Measurements from ENCODE around the gene TATDN3. TPM values are rescaled to one million over a fixed set of nuclear protein-coding genes. Genes with fewer than 3 reads are reported as not detected.

The TATDN3 gene
- total and polyA plus RNA-seq, 11 donors: 18.2 to 30.3 (median 24.1) TPM

DNA sequence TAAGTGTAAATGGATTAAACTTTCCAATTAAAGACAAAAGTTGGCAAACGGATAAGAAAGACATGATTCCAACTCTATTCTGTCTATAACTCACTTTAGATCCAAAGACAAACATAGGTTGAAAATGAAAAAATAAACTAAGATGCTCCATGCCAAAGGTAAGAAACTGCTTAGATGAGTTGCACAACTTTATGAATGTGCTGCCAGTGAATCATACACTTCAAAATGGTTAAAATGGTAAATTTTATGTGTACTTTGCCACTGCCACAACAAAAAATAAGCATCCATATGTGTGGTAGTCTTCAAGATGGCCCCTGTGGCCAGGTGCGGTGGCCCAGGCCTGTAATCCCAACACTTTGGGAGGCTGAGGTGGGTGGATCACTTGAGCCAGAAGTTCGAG, 45.1 kb upstream of the TATDN3 start:
- DNase-seq (no peak), ATAC-seq (no peak)
- no peak for TF ChIP-seq POLR2A (IDR thresholded peaks at IDR 0.05)
- Histone ChIP-seq H3K27ac (no peak overlapping the region), H3K27me3 (no peaks in the 10 kb centered on the region), H3K9me3 (peaks cover 0 to 7% (median 0%) of the 10 kb centered on the region in 12 donors), H3K4me1 (peaks cover 0 to 20% (median 5%) of the 10 kb centered on the region in 12 donors), H3K4me3 (no peak overlapping the region), H3K36me3 (peaks cover 0 to 2% (median 0%) of the 10 kb centered on the region in 9 donors)
- intact Hi-C loops (cut with DNase I): no loop called here
- WGBS, 4 donors: 96 to 99% (median 98%) methylated on average over 3 of the region's 3 CpGs

DNA sequence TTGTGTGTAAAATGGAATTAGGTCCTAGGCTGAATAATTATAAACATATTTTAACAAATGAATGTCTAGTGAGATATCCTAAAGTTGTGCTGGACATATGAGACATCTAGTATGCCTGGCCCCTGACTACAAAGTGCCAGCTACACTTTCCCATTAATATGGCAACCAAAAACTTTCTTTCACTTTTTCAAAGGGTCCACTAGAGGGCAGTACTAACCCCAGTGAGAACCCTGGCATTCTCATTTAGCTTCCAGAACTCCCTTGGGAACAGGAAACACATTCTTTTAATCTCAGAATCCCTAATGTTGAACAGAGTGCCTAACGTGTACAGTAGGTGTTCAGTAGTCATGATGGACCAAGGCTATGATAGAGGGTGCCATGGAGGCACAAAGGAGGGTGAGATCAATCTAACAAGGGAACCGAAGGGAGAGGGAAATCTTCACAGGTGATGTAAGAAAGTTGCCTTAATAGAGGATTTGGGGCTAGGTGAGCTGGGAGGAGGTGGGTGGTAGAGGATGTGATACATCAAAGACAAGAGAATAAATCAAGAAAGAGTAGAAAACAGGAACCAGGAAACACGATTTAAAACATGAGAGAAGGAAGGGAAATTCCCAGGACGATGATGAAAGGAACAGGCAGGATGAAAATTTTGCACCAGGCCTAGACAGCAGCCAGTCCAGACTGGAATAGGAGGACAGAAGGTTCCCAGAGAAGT, 41.7 kb upstream of the TATDN3 start:
- Histone ChIP-seq H3K27ac (peak overlapping the region in 2 of 12 donors; percentile 9 to 17), H3K4me1 (peaks cover 0 to 54% (median 14%) of the 10 kb centered on the region in 12 donors), H3K9me3 (no peaks in the 10 kb centered on the region)

DNA sequence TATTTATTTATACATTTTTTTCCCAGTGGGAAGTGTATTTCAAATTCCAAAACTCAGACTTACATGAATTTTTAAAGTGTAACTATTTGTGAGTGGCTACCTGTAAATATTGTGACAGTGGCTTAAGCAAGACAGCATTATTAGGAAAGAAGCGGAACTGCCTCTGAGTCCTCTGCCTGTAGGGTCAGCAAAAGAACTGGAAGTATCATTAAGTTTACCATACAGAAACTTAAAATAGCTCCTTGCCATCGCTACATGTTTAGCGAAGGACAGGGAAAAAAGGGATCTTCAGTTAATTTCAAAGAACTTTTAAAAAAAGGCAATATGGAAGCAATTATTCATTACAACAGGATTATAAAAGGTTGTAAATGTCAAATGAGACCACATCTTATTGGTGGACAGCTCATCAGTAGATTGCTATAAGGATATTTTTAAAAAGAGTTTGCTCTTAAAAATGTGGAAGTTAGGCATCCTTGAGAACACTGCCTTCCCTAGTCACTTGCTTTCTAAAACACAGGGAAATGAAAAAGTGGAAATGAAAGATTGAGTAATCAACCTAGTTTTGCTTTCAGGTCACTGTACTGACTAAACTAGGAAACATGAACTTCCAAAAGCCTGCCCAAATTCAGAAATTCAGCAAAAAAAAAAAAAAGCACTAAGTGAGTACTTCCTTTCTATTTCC, 39.3 kb upstream of the TATDN3 start:
- Histone ChIP-seq H3K4me1 (peaks cover 0 to 56% (median 17%) of the 10 kb centered on the region in 12 donors), H3K36me3 (no peaks in the 10 kb centered on the region), H3K4me3 (peak overlapping the region in 3 of 12 donors; percentile 20 to 29 (median 23)), H3K27ac (peak overlapping the region in 2 of 12 donors; percentile 34 to 84), H3K9me3 (no peaks in the 10 kb centered on the region), H3K27me3 (no peaks in the 10 kb centered on the region)
- intact Hi-C loops (cut with DNase I): no loop called here
- no peak for TF ChIP-seq POLR2A (IDR thresholded peaks at IDR 0.05)
- TF ChIP-seq, protein P1, sequence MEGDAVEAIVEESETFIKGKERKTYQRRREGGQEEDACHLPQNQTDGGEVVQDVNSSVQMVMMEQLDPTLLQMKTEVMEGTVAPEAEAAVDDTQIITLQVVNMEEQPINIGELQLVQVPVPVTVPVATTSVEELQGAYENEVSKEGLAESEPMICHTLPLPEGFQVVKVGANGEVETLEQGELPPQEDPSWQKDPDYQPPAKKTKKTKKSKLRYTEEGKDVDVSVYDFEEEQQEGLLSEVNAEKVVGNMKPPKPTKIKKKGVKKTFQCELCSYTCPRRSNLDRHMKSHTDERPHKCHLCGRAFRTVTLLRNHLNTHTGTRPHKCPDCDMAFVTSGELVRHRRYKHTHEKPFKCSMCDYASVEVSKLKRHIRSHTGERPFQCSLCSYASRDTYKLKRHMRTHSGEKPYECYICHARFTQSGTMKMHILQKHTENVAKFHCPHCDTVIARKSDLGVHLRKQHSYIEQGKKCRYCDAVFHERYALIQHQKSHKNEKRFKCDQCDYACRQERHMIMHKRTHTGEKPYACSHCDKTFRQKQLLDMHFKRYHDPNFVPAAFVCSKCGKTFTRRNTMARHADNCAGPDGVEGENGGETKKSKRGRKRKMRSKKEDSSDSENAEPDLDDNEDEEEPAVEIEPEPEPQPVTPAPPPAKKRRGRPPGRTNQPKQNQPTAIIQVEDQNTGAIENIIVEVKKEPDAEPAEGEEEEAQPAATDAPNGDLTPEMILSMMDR (IDR thresholded peaks at IDR 0.05): no peak
- DNase-seq (no peak), ATAC-seq (peak; percentile 41 to 73 (median 66))
- WGBS, 4 donors: 57 to 98% (median 74%) methylated on average over 3 of the region's 3 CpGs

More for the DNA sequence above, 41.7 kb upstream of the TATDN3 start:
- DNase-seq (no peak), ATAC-seq (peak in 1 of 4 donors; percentile 55)
- H3K4me3 ChIP-seq: no peak overlapping the region
- 42 to 55% (median 44%) methylated on average over 4 of the region's 4 CpGs for WGBS, 4 donors
- intact Hi-C loops (cut with DNase I): loop anchor here in 1 of 10 donors (2.0 kb wide), 2 partner anchors 33 to 85 kb away; no protein-coding TSS in a partner anchor
- TF ChIP-seq, protein P1 (IDR thresholded peaks at IDR 0.05): peak; percentile 50 to 79 (median 68)
- no peak for TF ChIP-seq POLR2A (IDR thresholded peaks at IDR 0.05)
- H3K36me3 ChIP-seq: no peaks in the 10 kb centered on the region
- no peaks in the 10 kb centered on the region for H3K27me3 ChIP-seq

DNA sequence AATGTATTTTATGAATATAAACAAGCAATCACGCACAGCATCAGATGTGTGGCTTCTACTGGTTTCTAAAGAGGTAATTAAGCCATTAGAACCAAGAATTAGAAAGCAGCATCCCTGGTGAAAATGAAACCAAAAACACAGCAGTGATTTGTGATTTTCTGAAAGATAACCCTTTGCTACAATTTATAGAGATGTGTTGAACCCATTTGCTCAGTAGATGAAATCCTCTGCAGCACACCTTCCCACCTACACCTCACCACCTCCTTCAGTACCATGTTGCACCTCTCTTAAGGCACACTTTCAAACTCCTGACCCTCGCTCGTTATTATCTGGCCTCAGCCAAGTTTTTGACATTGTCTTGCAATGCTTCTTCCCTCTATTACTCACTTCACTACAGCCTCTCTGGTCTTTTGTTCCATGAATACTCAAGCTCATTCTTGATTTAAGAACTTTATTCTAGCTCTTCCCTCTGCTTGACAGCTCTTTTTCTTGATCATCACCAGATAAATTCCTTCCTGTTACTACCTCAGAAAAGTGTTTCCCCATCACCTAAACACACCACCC, 38.7 kb upstream of the TATDN3 start:
- peak overlapping the region in 4 of 12 donors; percentile 10 to 29 (median 22) for H3K4me3 ChIP-seq
- ATAC-seq: no peak
- peaks cover 0 to 56% (median 17%) of the 10 kb centered on the region in 12 donors for H3K4me1 ChIP-seq
- 56 to 65% (median 59%) methylated on average over 3 of the region's 3 CpGs for WGBS, 4 donors
- no peaks in the 10 kb centered on the region for H3K27me3 ChIP-seq
- H3K27ac ChIP-seq: peak overlapping the region in 2 of 12 donors; percentile 34 to 84
- DNase-seq: no peak
- no peaks in the 10 kb centered on the region for H3K9me3 ChIP-seq
- TF ChIP-seq POLR2A (IDR thresholded peaks at IDR 0.05): no peak
- TF ChIP-seq, protein P1 (IDR thresholded peaks at IDR 0.05): no peak
- H3K36me3 ChIP-seq: no peaks in the 10 kb centered on the region
- intact Hi-C loops (cut with DNase I): no loop called here
